Fibroblast of lung (primary cell): Measurements from ENCODE around the gene AKAP10.

Experiments used
- EZH2 ChIP-seq: IDR thresholded peaks from 2 replicates; pipeline ENCODE4 v1.5.1; 2012; ENCODE audit warnings: low read length, control low read depth, mild to moderate bottlenecking; ENCODE audit errors: missing control alignments
- TF ChIP-seq, protein P1 (sequence below), 2 donors: IDR thresholded peaks in 1 of 2; conservative IDR thresholded peaks in 1 of 2; 1 replicate in 1 of 2; 2 replicates in 1 of 2; pipeline ENCODE4 v1.5.1; 2011 to 2012; ENCODE audit warnings: low read length in 2 of 2, control low read depth in 1 of 2, inconsistent platforms in 1 of 2, low read depth in 1 of 2, mild to moderate bottlenecking in 1 of 2

DNA sequence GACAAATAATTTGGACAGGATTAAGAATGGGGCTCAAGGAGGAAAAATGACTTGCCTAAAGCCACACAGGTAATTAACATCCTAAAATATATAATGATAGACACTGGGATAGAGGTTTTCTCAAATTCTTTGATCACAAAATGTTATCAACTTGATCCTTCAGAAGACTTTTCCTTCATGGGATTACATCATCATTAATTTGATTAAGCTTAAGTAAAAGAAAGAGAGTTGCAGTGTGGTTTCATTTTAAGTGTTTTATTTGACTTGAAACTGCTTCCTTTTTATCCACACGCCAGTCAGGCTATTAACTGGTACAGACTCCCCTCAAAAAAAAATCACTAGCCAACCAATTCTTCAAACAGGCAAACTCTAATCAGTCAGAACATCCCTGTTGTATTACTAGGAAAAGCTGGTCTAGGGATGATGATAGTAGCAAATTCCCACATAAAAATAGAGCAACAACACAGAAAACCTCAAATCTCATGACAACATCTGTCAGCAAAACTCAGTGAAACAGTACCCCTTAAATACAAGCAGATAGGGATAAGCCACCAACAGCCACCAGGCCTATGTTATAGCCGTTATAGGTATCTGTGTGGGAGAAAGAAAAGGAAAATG lies 32.5 kb downstream of the AKAP10 start:
- TF ChIP-seq, protein P1, sequence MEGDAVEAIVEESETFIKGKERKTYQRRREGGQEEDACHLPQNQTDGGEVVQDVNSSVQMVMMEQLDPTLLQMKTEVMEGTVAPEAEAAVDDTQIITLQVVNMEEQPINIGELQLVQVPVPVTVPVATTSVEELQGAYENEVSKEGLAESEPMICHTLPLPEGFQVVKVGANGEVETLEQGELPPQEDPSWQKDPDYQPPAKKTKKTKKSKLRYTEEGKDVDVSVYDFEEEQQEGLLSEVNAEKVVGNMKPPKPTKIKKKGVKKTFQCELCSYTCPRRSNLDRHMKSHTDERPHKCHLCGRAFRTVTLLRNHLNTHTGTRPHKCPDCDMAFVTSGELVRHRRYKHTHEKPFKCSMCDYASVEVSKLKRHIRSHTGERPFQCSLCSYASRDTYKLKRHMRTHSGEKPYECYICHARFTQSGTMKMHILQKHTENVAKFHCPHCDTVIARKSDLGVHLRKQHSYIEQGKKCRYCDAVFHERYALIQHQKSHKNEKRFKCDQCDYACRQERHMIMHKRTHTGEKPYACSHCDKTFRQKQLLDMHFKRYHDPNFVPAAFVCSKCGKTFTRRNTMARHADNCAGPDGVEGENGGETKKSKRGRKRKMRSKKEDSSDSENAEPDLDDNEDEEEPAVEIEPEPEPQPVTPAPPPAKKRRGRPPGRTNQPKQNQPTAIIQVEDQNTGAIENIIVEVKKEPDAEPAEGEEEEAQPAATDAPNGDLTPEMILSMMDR (conservative IDR thresholded peaks at IDR 0.05 in 1 of 2, IDR thresholded peaks at IDR 0.05 in 1 of 2; ENCODE audit: low read depth in 1 of 2, low read length in 2 of 2), result no peak
- TF ChIP-seq EZH2, result no peak
